Activated effector memory CD4-positive, alpha-beta T cell treated with anti-CD3 and anti-CD28 coated beads, Interleukin-2, amount 50 U/mL, for 16 hours (primary cell): Measurements from ENCODE around the gene RHEB.

ENCODE experiments used
- DNase-seq: peaks from one replicate; pipeline ENCODE4 v3.0.0-alpha.2; 2020

The RHEB gene

DNA sequence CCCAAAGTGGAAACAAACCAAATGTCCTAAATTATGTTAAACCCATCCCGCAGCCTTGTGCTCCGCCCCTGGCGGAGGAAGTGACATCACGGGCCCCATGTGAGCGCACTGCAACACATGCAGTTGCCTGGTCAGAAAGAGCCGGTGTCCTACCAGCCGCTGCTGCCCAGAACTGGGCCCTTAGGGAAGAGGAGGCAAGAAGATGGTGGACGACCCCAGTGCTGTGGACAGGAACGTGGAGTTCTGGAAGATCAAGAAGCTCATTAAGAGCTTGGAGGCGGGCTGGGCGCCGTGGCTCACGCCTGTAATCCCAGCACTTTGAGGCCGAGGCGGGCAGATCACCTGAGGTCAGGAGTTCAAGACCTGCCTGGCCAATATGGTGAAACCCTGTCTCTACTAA is 18.0 kb downstream of the RHEB start:
- no peak for DNase-seq

DNA sequence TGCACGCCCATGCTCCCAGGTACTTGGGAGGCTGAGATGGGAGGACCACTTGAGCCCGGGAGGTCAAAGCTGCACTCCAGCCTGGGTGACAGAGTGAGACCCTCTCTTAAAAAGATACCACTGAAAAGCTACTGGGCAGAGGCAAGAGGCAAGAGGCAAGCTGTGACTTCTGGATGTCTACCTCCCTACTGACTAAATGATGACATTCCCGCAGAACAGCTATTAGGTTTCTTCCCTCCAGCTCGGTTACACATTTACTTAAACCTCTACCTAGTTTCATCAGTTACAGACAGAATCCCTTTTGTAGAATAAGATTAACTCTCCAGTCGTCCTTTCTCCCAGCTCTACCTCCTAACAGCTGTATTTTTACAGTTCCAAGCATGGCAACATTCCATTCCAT is 21.2 kb downstream of the RHEB start:
- no peak for DNase-seq

DNA sequence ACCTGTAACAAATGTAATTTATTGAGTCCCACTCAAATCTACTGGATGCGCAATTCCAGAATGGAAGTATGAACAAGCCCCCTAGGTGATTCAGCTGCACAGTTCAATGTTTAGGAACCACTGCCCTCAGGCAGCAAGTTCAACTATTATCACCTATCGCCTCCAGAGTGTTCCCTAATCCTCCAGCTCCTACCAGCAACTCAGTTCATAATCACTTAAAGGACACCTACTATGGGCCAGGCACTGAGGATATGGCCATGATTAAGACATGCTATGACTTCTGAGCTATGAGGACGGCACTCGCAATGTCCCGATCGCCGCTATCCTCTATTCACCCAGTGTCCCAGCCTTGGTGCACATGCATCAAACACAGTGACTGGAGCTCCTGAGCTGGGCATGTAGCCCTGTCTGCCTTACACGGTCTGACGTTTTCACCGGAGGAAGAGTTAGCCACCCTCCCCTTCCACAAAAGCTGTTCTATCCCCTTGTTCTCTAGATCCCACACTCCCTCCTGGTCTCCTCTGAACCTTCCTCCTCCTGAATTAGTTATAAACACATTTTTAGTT is 22.3 kb downstream of the RHEB start:
- no peak for DNase-seq

DNA sequence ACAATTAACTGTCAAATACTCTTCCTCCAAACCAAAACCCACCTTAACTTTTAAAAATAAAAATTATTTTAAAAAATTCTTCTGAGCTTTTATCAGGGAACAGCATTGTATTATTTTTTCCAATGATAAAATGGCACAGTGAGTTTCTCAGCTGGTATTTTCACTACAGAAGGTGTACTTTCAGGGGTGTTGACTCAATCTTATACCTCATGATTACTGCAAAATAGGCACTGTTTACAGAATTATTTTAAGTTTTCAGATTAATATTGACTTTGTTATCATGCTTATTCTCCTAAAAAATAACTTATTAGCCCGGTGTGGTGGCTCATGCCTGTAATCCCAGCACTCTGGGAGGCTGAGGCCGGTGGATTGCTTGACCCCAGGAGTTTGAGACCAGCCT is 24.3 kb downstream of the RHEB start:
- DNase-seq, result no peak

DNA sequence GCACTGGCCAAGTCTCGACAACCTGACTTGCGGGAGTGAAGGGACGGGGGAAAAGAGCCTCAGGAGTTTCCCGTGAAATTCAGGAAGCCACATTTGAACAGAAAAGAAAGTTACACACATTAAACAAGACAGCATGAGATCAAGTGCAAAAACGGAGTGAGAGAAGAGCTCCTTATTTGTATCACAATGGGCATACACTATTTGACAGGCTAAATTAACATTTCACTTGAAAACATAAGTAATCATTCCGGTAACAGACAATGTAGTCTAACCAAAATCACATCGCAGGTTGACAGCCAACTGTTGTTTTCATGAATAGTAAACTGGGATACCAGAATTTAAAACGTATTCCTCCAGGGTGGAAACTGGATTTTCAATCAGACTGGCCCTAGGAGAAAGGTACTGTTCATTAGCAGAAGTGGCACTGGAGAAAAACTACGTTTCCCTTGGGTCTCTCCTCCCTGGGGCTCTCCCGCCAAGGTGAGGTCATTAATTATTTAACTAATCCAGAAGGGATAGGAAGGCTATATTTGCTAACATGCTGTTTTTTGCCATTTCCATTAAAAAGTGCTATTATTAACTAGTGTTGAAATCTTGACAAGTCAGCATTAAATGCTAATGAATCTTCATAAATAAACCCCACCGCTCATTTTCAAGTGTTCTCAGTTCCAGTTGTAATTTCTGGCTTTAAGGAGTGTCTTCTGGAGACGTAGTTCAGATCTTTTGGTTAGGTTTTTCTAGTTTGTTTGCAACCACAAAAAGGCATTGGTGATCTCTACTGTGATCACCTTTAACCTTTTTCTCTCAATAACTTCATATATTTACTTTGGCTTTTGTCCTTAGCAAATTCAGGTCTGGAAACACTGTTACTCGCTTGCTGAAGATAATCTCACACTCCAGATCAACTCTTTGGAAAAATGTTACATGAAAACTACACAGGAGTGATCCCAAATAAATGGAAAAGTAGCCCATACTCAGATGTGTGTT is 25.1 kb downstream of the RHEB start:
- DNase-seq, result no peak

DNA sequence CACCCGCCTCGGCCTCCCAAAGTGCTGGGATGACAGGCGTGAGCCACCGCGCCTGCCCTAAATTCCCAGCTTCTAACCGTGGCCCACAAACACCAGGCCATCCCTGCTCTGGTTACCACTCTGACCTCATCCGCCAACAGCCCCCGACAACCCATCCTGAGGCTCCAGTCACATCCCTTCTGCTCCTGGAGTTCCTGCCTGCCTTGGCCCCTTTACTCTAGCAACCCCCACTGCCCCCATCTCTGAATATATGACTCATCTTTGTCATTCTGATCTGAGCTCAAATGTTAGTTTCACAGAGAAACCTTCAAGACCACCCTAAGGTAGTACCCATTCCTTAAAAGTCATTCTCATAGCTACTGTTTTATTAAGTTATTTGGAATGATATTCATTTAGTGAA is 26.6 kb downstream of the RHEB start:
- no peak for DNase-seq

DNA sequence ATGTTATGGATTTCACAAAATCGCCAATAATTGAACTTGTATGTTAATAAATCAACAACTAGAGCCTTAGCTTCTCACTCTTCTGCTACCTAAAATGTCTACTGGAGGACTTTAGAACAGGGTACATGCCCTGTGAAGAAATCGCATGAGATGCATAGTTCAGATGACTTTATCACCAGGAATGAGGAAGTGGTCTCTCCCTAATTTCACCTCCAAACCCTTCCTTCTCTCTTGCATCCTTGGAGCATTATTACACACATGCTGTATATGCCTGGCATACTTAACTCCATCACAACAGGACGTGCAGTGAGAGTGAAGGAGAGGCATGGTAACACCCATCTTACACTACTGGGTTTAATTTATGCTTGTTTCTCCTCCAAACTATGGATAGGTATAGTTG is 27.8 kb downstream of the RHEB start:
- no peak for DNase-seq

DNA sequence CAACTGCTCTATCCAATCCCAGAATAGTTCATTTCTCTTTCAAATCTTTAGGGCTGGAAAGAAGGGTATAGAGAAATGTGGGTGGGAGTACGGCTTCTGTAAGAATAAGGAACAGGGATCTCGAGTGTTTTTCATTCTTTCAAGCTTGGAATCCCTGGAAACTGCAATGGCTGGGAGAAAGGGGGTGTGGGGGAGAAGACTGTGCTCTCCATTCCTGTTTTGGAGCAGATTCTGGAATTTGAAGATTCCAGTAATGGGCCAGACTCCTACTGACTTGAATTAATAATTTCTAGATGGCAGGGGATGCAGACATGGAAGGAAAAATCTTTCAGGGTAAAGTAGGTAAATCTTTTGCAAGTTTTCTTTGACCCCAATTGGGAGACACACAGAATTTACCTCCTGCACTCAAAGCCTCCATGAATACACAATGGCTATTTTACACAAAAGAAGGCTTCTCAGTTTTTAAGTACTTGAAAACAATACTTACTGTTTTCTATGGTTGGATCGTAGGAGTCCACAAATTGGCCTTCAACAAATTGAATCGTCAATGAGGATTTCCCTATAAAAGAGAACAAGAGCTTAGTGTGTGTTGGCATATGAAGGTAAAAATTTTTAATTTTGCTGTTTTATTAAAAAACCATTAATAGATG is 29.1 kb downstream of the RHEB start:
- DNase-seq, result no peak

DNA sequence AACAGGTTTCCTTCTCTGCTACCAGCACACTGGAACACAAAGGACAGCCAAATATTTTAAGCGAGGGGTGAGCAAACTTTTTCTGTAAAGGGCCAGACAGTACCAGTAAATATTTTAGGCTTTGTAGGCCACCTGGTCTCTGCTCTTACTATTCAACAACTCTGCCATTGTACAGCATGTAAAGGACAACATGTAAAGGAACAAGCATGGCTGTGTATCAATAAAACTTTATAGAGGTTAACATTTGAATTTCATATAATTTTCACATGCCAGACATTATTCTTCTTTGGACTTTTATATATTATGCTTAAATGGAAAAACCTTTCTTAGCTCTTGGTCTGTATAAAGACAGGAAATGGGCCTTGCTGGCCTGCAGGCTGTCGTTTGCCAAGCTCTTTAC is 30.2 kb downstream of the RHEB start:
- DNase-seq, result no peak

DNA sequence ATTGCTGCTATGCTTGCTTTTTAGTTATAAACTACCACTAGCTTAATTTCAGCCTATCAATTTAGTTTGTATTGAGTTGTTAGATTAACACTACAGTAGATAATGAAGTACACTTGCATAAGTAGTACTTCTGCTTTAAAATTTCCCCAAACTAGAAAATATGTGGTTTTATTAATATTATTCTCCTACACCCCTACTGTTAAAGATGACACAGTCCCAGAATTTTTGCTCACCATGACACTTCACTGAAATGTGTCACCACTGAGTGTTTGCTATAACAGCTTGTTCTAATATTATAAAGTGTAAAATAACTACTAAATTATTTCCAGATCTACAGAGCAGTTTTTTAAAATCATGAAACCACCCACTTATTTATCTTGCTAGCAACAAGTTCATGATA is 31.6 kb downstream of the RHEB start:
- DNase-seq, result no peak

DNA sequence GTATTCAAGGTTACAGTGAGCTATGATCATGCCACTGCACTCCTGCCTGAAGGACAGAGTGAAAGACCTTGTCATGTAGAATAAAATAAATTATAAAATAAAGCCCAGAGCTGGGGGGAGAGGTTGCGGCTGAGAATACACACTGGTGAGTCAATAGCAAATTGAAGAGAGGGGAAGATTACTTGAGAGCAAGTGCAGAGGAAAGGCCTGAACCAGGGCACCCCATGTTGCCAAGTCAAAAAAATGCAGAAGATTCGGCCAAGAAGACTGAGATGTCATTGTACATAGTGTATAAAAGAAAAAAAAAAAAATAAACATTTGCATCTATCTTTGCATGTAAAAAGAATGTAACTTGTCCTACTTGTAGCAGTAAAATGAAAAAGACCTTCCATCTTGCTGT is 32.5 kb downstream of the RHEB start:
- no peak for DNase-seq

DNA sequence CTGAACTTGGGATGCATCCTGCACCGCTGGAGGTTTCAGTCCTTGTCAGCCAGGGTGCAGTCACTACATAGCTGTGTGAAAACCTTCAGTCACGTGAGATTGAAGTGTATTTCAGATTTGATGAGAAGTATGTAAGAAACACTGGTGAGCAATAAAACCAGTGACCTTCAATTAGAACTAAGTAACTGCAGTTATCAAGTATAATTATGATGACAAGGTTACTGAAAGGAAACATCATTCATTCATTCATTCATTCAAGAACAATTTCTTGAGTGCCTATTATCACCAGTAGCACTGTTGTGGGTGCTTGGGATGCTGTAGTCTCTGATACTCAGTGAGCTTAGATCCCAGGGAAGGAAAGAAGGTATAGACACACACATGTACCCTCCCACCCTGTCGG is 33.6 kb downstream of the RHEB start:
- DNase-seq, result no peak

DNA sequence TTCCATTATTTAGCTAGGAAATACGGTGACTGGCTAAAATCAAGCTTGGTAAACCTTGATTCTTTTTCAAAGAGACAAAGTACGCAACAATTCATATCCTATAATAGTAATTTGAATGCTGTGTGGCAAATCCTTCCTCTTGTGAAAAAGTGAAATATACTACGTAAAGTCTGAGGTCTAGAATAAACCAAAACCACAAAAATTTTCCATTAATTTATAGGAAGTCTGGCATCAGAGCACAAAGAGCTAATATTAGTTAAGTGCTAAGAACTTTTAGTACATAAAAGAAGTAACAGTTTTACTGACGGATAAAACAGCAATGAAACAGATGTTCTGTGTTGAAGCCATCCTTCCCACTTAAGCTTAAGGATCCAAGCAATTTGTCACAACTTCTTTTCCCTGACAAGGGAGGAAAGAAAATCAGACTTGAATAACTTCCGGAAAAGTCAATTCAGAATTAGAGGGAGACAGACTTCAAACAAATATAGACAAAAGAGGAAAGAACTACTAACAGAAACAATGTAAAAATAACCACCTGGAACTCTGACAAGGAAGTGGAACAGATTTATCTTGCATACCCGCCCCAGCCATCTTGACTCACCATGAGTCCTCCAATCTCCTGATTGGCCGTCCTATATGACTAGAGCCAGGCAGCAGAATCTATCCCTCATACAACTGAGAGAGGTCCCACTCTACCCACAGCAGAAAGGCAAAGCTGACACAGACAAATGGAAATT is 34.6 kb downstream of the RHEB start:
- DNase-seq, result no peak

DNA sequence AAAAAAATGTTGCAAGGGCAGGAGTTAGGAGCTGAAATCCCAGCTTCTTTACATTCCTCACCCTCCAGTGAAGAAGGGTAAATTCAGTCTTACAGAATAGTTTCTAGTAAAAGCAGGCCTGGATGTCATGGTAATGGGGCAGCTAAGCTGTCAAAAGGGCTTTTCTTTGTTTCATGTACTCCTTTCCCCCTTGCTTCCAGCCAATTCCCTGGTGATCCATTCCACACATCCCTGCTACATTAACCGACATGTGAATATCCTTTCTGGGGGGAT is 36.0 kb downstream of the RHEB start:
- DNase-seq, result no peak

DNA sequence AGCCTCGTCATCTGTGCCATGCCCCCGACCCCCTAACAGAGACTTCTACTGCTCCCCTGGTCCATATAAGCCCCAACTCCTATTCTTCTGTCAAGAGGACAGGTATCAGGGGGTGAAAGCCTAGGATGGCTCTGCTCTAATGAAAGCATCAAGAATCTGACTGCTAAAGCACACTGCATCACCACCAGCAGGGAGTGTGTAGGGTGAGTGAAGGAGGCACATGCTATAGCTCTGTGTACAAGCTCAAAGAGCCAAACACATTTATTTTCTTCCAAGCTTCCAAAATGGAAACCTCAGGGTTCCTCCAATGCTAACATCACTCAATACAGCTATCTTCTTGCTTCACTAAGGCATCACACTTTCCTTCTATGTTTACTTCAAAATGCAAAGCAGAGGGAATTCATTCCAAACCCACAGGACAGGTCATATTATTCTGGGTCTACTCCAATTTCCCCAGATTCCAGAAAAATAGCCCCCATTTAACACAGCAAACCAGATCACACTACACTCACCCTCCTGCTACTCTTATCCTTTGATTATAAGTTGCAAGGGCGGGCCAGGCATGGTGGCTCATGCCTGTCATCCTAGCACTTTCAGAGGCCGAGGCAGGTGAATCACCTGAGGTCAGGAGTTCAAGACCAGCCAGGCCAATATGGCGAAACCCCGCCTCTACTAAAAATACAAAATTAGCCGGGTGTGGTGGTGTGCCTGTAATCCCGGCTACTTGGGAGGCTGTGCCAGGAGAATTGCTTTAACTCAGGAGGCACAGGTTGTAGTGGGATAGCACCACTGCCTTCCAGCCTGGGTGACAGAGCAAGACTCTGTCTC is 36.6 kb downstream of the RHEB start:
- no peak for DNase-seq

DNA sequence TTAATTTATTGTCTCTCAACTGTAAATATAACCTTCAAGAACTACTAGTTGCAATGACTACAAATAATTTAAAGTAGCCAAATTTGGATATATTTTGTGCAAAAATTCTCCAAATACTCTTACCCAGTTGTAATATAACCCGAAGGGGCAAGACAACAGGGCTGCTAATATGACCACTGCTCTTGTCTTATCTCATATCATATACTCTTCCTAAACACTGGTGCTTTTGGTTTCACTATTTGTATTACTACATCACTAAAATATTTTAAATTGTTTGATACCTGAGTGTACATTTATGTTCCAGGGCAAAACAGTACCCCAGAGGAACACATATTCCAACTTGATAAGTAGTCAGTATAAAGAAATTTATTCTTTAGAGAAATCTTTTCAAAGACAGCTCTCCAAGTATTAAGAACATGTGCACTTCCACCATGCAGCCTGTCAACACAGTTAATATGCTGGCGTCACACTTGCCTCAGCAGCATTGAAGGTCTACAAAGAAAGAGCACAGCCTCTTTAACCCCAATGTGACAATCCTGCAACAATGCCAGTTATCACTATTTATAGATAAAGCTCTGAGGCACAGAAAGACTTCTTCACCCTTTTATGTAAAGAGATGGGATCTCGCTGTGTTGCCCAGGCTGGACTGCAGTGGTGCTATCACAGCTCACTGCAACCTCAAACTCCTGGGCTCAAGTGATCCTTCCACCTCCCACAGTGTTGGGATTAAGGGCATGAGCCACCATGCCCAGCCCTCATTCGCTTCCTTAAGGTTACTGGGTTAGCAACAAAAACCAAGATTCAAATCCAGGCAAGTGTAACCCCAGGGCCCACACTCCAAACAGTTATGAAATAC is 37.8 kb downstream of the RHEB start:
- no peak for DNase-seq

DNA sequence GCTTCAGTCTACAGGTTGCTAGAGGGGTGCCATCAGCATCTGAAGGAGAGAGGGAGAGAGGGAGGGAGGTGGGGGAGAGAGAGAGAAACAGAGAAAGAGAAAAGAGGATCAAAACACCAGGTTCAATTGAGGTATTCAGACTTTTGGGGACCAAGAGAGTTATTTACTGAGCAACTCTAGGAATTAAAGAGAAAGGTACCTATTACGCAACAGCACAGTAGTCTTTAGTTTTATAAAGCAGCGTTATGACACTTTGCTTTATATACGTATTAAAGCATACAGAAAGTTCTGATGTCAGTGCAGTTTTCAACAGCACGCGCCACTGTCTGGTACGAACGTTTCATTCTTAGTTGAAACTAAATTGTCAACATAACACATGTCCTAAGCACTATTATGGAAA is 41.8 kb downstream of the RHEB start:
- DNase-seq, result no peak

DNA sequence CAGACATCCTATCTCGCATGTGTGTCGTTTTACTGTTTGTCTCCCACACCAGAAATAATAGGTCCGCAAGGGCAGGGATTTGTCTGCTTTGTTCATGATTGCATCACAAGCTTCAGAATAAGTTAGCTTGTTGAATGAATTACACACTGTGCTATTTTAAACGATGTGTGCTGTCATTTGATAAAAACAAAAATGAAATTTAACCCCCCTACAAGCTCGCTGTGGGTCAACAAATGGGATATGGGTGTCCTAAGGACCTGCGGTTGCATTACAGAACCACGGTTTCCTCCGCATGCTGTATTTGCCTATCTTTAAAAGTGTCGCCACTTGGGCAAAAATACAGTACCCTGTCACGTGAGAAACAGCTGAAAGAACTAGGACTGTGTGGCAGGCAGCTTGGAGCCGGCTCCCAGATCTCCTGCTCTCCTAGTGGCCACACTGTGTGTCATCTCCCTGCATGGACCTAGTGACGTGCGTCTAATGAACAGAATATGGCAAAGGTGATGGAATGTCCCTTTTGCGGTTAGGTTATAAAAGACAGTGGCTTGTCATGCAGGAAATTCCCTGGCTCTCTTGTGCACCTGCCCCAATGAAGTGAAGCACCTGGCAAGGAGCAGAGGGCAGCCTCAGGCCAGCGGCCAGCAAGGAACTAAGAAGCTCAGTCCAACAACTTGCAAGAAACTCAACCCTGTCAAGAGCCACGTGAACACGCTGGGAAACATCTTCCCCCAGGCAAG is 46.9 kb downstream of the RHEB start:
- no peak for DNase-seq

DNA sequence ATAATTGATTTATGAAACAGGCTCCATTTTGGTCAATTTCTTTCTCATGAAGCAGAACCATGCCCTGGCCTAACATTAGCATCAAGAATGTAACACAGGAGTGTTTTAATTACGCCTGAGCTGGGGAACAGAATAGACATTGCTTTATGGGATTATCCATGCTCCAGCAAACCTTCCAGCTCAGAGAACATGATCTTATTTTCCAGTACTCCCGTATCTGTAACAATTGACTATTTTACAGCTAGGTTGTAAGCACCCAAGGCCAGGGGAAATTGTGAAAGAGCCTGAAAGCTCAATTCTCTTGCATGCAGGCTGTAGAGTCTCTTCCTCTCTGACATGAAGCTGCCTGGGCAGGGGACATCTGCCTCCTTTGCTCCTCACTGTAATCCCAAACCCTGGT is 49.0 kb downstream of the RHEB start:
- no peak for DNase-seq

DNA sequence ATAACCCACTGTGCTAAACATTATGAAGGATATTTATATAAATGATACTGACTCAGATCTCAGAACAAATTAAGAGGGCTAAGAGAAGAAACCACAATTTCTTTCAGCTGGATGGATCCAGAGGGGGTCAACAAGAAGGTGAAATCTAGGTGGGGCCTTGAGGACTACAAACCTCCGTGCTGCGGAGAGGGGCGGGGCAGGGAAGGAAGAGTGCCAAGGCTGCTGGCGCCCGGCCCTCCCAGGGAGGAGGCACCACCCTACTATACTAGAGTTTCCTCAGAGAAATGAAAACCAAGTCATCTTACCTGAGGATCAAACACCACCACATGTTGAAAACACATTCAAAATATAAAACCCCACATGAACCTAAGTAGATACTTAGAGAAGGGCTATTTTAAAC is 50.4 kb downstream of the RHEB start:
- DNase-seq, result no peak
